HG03378 (cell line): ENCODE data around the gene AOAH.
A peak's percentile ranks its signal among the peaks of the same experiment; 100 is the strongest.

ENCODE experiments used
- ATAC-seq: cut with Tn5 transposase; IDR thresholded peaks from one replicate; pipeline ENCODE4 v1.9.1; 2021; ENCODE audit warnings: mild to moderate bottlenecking, moderate library complexity; ENCODE audit not compliant: unreplicated experiment

AOAH gene

GRCh38 chr7:36564489-36564888, 159.8 kb downstream of the AOAH start:
- no peak for ATAC-seq

- ATAC-seq = no peak
Observed at GRCh38 chr7:36563706-36564327, 160.5 kb downstream of the AOAH start.

- ATAC-seq = no peak
Observed at GRCh38 chr7:36562121-36562520, 162.2 kb downstream of the AOAH start.

- ATAC-seq = no peak
Observed at GRCh38 chr7:36549029-36549428, 175.3 kb downstream of the AOAH start.

GRCh38 chr7:36547416-36547815, 176.9 kb downstream of the AOAH start:
- ATAC-seq = no peak

GRCh38 chr7:36546331-36546730, 178.0 kb downstream of the AOAH start:
- no peak for ATAC-seq

- no peak for ATAC-seq
Observed at GRCh38 chr7:36545291-36545690, 179.0 kb downstream of the AOAH start.

GRCh38 chr7:36538126-36538525, 186.2 kb downstream of the AOAH start:
- ATAC-seq = no peak

- ATAC-seq = no peak
Observed at GRCh38 chr7:36535866-36536664, 188.2 kb downstream of the AOAH start.

- ATAC-seq = no peak
Observed at GRCh38 chr7:36533717-36534116, 190.6 kb downstream of the AOAH start.

GRCh38 chr7:36532981-36533499, 191.3 kb downstream of the AOAH start:
- ATAC-seq = no peak

- no peak for ATAC-seq
Observed at GRCh38 chr7:36531951-36532350, 192.3 kb downstream of the AOAH start.

GRCh38 chr7:36530456-36530855, 193.8 kb downstream of the AOAH start:
- ATAC-seq = no peak

GRCh38 chr7:36527549-36527913, 196.8 kb downstream of the AOAH start:
- ATAC-seq = no peak

- peak; percentile 90 for ATAC-seq
Observed at GRCh38 chr7:36526863-36527548, 197.3 kb downstream of the AOAH start.

GRCh38 chr7:36523371-36524101, 200.8 kb downstream of the AOAH start:
- no peak for ATAC-seq

GRCh38 chr7:36522453-36523007, 201.8 kb downstream of the AOAH start:
- ATAC-seq = no peak

GRCh38 chr7:36521911-36522310, 202.4 kb downstream of the AOAH start:
- ATAC-seq = no peak

- ATAC-seq = no peak
Observed at GRCh38 chr7:36521133-36521532, 203.2 kb downstream of the AOAH start.

GRCh38 chr7:36515847-36516246, 208.4 kb downstream of the AOAH start:
- no peak for ATAC-seq
